Esophagus squamous epithelium (tissue), 4 donors: ENCODE results near the gene COL5A2.

Source experiments
- POLR2A ChIP-seq, 4 donors: fragments of 450-650 bp; IDR thresholded peaks; one replicate each; pipeline ENCODE4 v1.6.1; 2017; ENCODE audit warnings: antibody characterized with exemption in 4 of 4, mild to moderate bottlenecking in 4 of 4, moderate library complexity in 3 of 4
- TF ChIP-seq, protein P1 (sequence below), 6 experiments: fragments of 450-650 bp in 4 of 6; fragments of 200-600 bp in 2 of 6; sonication (generic) in 2 of 6; IDR thresholded peaks; one replicate each; pipeline ENCODE4 v1.5.1; 2016 to 2019; ENCODE audit warnings: antibody characterized with exemption in 6 of 6, mild to moderate bottlenecking in 4 of 6, moderate library complexity in 4 of 6

DNA sequence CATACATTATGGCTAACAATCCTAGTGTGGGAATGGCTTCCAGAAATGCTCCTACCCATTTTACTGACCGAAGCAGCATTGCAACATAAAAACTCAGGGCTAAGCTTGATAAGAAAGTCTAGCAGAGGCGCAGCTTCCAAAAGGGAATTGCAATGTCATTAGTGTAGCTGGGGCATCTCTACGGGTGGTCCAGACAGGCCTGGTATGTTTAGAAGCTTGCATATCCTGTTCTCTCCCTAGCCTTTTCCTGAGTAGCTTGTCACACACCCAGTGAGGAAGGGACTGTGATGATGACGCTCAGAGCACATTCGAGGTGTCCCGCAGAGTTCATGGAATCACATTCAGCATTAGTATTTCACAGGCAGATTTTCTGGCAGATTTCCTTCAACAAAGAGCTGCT is 38.0 kb upstream of the COL5A2 start:
- TF ChIP-seq, protein P1, sequence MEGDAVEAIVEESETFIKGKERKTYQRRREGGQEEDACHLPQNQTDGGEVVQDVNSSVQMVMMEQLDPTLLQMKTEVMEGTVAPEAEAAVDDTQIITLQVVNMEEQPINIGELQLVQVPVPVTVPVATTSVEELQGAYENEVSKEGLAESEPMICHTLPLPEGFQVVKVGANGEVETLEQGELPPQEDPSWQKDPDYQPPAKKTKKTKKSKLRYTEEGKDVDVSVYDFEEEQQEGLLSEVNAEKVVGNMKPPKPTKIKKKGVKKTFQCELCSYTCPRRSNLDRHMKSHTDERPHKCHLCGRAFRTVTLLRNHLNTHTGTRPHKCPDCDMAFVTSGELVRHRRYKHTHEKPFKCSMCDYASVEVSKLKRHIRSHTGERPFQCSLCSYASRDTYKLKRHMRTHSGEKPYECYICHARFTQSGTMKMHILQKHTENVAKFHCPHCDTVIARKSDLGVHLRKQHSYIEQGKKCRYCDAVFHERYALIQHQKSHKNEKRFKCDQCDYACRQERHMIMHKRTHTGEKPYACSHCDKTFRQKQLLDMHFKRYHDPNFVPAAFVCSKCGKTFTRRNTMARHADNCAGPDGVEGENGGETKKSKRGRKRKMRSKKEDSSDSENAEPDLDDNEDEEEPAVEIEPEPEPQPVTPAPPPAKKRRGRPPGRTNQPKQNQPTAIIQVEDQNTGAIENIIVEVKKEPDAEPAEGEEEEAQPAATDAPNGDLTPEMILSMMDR (IDR thresholded peaks at IDR 0.05): no peak
- no peak for TF ChIP-seq POLR2A (IDR thresholded peaks at IDR 0.05)
